Gastroesophageal sphincter (tissue), 4 donors: Measurements from ENCODE around the gene NFKBIE. TPM values are rescaled to one million over a fixed set of nuclear protein-coding genes. Genes with fewer than 3 reads are reported as not detected.

Experiments used
- ATAC-seq: fragments of 150-250 bp; one replicate; pipeline ENCODE4 v1.9.1; 2016; ENCODE audit warnings: mild to moderate bottlenecking, moderate library complexity
- H3K27ac ChIP-seq, 4 donors: fragments of 200-600 bp; sonication (generic) in 3 of 4; 1 replicate in 3 of 4; 2 replicates in 1 of 4; pipeline ENCODE4 v1.5.1; 2016 to 2019
- H3K27me3 ChIP-seq: fragments of 200-600 bp; sonication (generic); one replicate; pipeline ENCODE4 v1.5.1; 2019
- H3K36me3 ChIP-seq, 2 donors: fragments of 200-600 bp; sonication (generic); one replicate each; pipeline ENCODE4 v1.5.1; 2019; ENCODE audit warnings: control low read depth in 1 of 2
- H3K4me1 ChIP-seq, 3 donors: fragments of 200-600 bp; sonication (generic); 1 replicate in 2 of 3; 2 replicates in 1 of 3; pipeline ENCODE4 v1.5.1; 2016 to 2019; ENCODE audit warnings: control low read depth in 2 of 3
- H3K4me3 ChIP-seq, 2 donors: fragments of 200-600 bp; sonication (generic); one replicate each; pipeline ENCODE4 v1.5.1; 2019; ENCODE audit warnings: mild to moderate bottlenecking in 1 of 2, moderate library complexity in 1 of 2
- H3K9me3 ChIP-seq, 3 donors: fragments of 200-600 bp; sonication (generic); one replicate each; pipeline ENCODE4 v1.5.1; 2017 to 2019; ENCODE audit warnings: control low read depth in 2 of 3
- EP300 ChIP-seq: sonication (generic); formaldehyde crosslinking; IDR thresholded peaks from one replicate; pipeline ENCODE4 v1.6.1; 2017; ENCODE audit warnings: antibody characterized with exemption, mild to moderate bottlenecking
- POLR2A ChIP-seq, 2 donors: fragments of 450-650 bp; IDR thresholded peaks; one replicate each; pipeline ENCODE4 v1.6.1; 2017; ENCODE audit warnings: antibody characterized with exemption in 2 of 2, mild to moderate bottlenecking in 2 of 2, moderate library complexity in 1 of 2
- POLR2AphosphoS5 ChIP-seq: sonication (generic); formaldehyde crosslinking; IDR thresholded peaks from one replicate; pipeline ENCODE4 v1.6.1; 2017; ENCODE audit warnings: antibody characterized with exemption
- WGBS, 2 donors: methylation state at CpG; one replicate each; pipeline ENCODE4 v1.1.5; 2018; ENCODE audit warnings: low coverage in 1 of 2; 5-methylcytosine and 5-hydroxymethylcytosine counted together
- total RNA-seq, 4 donors: library from RNA; depleted of rRNA; stranded (reverse); fragments of >200 nt; gene quantifications; one replicate each; pipeline ENCODE4 v1.1.0, GENCODE V29; 2016
- TF ChIP-seq, protein P1 (sequence below), 4 experiments: fragments of 200-600 bp in 2 of 4; fragments of 450-650 bp in 2 of 4; sonication (generic) in 1 of 4; IDR thresholded peaks; one replicate each; pipeline ENCODE4 v1.5.1; 2017 to 2019; ENCODE audit warnings: antibody characterized with exemption in 4 of 4, mild to moderate bottlenecking in 2 of 4, moderate library complexity in 2 of 4

The NFKBIE gene
- total RNA-seq, 4 donors from 2014 or later: 4.2 to 13.4 (median 5.7) TPM

DNA sequence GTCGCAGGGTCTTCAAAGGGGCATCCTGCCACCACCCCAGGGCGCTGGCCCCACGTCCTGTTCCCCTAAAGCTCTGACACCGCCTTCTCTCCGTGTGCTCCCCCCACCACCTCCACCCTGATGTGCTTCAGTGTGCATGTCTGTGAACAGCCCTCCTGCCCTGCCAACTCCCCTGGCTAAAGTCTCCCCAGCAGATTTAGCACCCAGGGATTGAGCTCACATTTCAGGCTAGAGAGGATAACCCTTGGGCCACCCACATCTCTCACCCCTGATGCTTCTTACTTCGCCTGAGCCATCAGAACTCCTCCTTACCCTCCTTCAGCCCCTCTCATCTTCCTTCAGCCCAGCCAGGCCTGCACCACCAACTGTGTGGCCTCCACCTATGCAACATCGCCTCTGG is 12.4 kb upstream of the NFKBIE start:
- Histone ChIP-seq H3K36me3 (no peaks in the 10 kb centered on the region), H3K4me3 (no peak overlapping the region), H3K4me1 (peaks cover 0 to 16% (median 4%) of the 10 kb centered on the region in 3 donors), H3K27me3 (peaks cover 84% of the 10 kb centered on the region), H3K9me3 (no peaks in the 10 kb centered on the region), H3K27ac (no peak overlapping the region)
- TF ChIP-seq POLR2AphosphoS5: no peak
- TF ChIP-seq POLR2A (IDR thresholded peaks at IDR 0.05): no peak
- TF ChIP-seq, protein P1, sequence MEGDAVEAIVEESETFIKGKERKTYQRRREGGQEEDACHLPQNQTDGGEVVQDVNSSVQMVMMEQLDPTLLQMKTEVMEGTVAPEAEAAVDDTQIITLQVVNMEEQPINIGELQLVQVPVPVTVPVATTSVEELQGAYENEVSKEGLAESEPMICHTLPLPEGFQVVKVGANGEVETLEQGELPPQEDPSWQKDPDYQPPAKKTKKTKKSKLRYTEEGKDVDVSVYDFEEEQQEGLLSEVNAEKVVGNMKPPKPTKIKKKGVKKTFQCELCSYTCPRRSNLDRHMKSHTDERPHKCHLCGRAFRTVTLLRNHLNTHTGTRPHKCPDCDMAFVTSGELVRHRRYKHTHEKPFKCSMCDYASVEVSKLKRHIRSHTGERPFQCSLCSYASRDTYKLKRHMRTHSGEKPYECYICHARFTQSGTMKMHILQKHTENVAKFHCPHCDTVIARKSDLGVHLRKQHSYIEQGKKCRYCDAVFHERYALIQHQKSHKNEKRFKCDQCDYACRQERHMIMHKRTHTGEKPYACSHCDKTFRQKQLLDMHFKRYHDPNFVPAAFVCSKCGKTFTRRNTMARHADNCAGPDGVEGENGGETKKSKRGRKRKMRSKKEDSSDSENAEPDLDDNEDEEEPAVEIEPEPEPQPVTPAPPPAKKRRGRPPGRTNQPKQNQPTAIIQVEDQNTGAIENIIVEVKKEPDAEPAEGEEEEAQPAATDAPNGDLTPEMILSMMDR (IDR thresholded peaks at IDR 0.05): no peak
- no peak for TF ChIP-seq EP300
- no peak for ATAC-seq
- 83% methylated on average over 1 to 6 of the region's 7 CpGs for WGBS, 2 donors

DNA sequence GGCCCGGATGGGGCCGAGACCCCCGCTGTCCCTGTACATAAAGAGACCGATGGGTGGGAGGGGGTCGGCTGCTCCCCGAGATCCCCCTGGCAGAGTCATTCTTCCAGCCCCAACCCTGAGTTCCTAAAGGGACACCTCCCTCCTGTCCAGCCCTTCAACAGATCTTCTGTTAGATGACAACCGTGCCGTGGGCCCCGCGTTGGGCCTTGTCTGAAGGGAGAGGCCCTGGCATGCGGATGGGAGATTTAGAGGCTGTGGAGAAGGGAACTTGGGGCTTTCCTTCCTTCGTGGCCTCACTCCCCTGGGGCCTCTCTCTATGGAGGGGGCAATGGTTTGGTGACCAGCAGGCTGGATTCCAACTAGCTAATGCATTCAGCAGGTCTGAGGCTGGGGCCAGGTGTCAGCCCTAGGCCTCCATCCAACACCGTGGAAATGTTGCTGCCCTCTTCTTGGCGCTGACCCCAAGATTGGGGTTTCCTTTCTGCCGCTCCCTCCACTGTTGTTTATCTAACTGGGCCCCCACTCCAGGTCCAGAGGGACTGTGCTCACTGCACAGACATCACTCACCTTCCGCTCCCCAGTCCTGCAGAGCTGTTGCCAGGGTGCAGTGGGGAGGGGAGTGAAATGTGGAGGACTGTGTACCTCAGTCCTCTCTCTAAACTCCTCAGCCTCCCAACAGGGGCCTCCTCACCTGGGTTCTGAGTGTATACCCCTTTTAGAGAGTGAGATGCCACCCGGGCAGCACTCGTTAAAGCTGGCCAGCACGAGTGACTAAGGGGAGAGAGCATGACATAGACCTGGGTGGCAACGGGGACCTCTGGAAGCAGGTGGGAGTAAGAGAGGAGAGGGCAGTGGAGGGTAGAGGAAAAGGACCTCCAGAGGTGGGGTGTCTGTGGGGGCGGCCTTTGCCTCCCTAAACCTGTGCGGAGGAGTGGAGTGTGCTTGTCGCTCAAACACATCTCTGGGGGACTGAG is 11.6 kb upstream of the NFKBIE start:
- TF ChIP-seq EP300 (no peak), POLR2AphosphoS5 (no peak), POLR2A (IDR thresholded peaks at IDR 0.05) (no peak)
- TF ChIP-seq, protein P1 (IDR thresholded peaks at IDR 0.05): no peak
- H3K27me3 ChIP-seq: peaks cover 87% of the 10 kb centered on the region
- H3K9me3 ChIP-seq: no peaks in the 10 kb centered on the region
- H3K27ac ChIP-seq: no peak overlapping the region
- peaks cover 0 to 16% (median 4%) of the 10 kb centered on the region in 3 donors for H3K4me1 ChIP-seq
- peak overlapping the region in 1 of 2 donors; percentile 45 for H3K4me3 ChIP-seq
- no peaks in the 10 kb centered on the region for H3K36me3 ChIP-seq
- whole genome bisulfite sequencing, 2 donors: 17% methylated on average over 1 of the region's 23 CpGs; no CpG with 5 or more reads in 1 of the 2 donors
- ATAC-seq: no peak

DNA sequence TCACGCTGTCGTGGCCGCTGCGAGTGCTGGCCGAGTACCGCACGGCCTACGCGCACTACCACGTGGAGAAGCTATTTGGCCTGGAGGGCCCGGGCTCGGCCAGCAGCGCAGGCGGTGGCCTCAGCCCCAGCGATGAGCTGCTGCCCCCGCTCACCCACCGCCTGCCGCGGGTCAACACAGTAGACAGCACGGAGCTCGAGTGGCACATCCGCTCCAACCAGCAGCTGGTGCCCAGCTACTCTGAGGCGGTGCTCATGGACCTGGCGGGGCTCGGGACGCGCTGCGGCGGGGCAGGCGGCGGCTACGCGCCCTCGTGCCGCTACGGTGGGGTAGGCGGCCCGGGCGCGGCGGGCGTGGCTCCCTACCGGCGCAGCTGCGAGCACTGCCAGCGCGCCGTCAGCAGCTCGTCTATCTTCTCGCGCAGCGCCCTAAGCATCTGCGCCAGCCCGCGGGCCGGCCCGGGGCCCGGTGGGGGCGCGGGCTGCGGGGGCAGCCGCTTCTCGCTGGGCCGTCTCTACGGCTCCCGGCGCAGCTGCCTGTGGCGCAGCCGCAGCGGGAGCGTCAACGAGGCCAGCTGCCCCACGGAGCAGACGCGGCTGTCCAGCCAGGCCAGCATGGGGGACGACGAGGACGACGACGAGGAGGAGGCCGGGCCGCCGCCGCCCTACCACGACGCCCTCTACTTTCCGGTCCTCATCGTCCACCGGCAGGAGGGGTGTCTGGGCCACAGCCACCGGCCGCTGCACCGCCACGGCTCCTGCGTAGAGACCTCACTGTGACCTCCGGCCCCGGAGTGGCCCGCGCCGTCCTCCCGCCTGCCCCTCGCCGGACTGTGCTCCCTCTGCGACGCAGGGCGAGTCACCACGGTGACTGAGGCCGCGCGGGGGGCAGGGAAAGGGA is 10.6 kb upstream of the NFKBIE start:
- WGBS, 2 donors: no CpG with 5 or more reads among the region's 109 CpGs
- ATAC-seq: peak; percentile 56
- peaks cover 0 to 20% (median 4%) of the 10 kb centered on the region in 3 donors for H3K4me1 ChIP-seq

DNA sequence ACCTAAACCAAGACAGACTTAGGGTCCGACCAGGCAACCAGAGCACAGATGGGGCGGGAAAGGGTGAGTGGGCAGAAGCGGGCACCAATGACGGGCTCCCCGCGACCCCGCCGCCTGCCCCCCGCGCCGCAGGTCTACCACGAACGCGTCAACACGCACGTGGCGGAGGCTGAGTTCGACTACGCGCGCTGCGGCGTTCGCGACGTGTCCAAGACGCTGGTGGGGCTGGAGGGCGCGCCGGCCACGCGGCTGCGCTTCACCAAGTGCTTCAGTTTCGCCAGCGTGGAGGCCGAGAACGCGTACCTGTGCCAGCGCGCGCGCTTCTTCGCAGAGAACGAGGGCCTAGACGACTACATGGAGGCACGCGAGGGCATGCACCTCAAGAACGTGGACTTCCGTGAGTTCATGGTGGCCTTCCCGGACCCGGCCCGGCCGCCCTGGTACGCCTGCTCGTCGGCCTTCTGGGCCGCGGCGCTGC is 10.0 kb upstream of the NFKBIE start:
- Histone ChIP-seq H3K9me3 (no peaks in the 10 kb centered on the region), H3K4me3 (peak overlapping the region in 1 of 2 donors; percentile 45), H3K36me3 (no peaks in the 10 kb centered on the region), H3K27me3 (peaks cover 94% of the 10 kb centered on the region), H3K4me1 (peaks cover 0 to 26% (median 4%) of the 10 kb centered on the region in 3 donors), H3K27ac (no peak overlapping the region)
- WGBS, 2 donors: 60 to 93% methylated on average over 1 to 47 of the region's 59 CpGs
- no peak for TF ChIP-seq EP300
- TF ChIP-seq POLR2A (IDR thresholded peaks at IDR 0.05): no peak
- ATAC-seq: no peak

More for the DNA sequence above, 10.6 kb upstream of the NFKBIE start:
- H3K4me3 ChIP-seq: peak overlapping the region in 1 of 2 donors; percentile 45
- TF ChIP-seq, protein P1 (IDR thresholded peaks at IDR 0.05): no peak
- TF ChIP-seq POLR2AphosphoS5 (no peak), POLR2A (IDR thresholded peaks at IDR 0.05) (peak in 1 of 2 donors; percentile 5), EP300 (no peak)
- no peak overlapping the region for H3K27ac ChIP-seq
- H3K27me3 ChIP-seq: peaks cover 94% of the 10 kb centered on the region
- H3K36me3 ChIP-seq: no peaks in the 10 kb centered on the region
- H3K9me3 ChIP-seq: no peaks in the 10 kb centered on the region

- Histone ChIP-seq H3K36me3 (no peaks in the 10 kb centered on the region), H3K27ac (no peak overlapping the region), H3K4me1 (peaks cover 0 to 31% (median 4%) of the 10 kb centered on the region in 3 donors), H3K9me3 (no peaks in the 10 kb centered on the region), H3K27me3 (peaks cover 98% of the 10 kb centered on the region), H3K4me3 (no peak overlapping the region)
- TF ChIP-seq POLR2A (IDR thresholded peaks at IDR 0.05): no peak
- TF ChIP-seq, protein P1 (IDR thresholded peaks at IDR 0.05): no peak
- TF ChIP-seq EP300: no peak
- TF ChIP-seq POLR2AphosphoS5: no peak
- 40% methylated on average over 1 of the region's 1 CpG; no CpG with 5 or more reads in 1 of the 2 donors for WGBS, 2 donors
- no peak for ATAC-seq
Observed at GRCh38 chr6:44273617-44274016, 8.3 kb upstream of the NFKBIE start.
